PFSK-1 (cell line): ENCODE data around the gene APC2.

Experiments
- FOXP2 ChIP-seq: optimal IDR thresholded peaks from 2 replicates; pipeline ENCODE3; 2011; ENCODE audit warnings: borderline replicate concordance, control low read depth, inconsistent platforms; ENCODE audit not compliant: insufficient read depth; ENCODE audit errors: extremely low read length, extremely low read depth
- POLR2AphosphoS5 ChIP-seq: IDR thresholded peaks from 2 replicates; pipeline ENCODE4 v1.6.1; 2012; ENCODE audit warnings: low read depth, mild to moderate bottlenecking, control low read depth, low read length, moderate library complexity
- SIN3A ChIP-seq: IDR thresholded peaks from 2 replicates; pipeline ENCODE4 v1.6.1; 2012; ENCODE audit warnings: mild to moderate bottlenecking, low read length, moderate library complexity, borderline replicate concordance; ENCODE audit not compliant: insufficient read depth
- TAF1 ChIP-seq: IDR thresholded peaks from 2 replicates; pipeline ENCODE4 v1.6.1; 2012; ENCODE audit warnings: low read length, control low read depth, borderline replicate concordance; ENCODE audit not compliant: insufficient read depth
- TF ChIP-seq, protein P1 (sequence below), 2 experiments: IDR thresholded peaks; 2 replicates each; pipeline versions ENCODE4 v1.6.1 to v1.8.0; 2011 to 2012; ENCODE audit warnings: low read depth in 2 of 2, low read length in 2 of 2, control low read depth in 1 of 2, inconsistent platforms in 1 of 2, mild to moderate bottlenecking in 1 of 2, moderate library complexity in 1 of 2; ENCODE audit not compliant: insufficient read depth in 1 of 2

The APC2 gene

DNA sequence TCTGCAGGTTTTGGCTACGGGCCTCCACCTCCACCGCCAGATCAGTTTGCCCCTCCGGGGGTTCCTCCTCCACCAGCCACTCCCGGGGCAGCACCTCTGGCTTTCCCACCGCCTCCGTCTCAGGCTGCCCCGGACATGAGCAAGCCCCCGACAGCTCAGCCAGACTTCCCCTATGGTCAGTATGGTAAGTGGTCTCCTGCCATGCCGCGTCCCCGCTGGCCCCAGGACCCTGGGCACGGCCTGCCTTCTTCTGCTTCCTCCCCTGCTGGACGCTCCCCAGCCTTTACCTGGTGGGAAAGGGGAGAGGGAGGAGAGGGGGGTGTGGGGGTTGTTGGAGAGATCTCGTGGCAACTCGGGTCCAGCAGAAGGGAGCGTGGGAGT, 17.4 kb upstream of the APC2 start:
- TF ChIP-seq, protein P1, sequence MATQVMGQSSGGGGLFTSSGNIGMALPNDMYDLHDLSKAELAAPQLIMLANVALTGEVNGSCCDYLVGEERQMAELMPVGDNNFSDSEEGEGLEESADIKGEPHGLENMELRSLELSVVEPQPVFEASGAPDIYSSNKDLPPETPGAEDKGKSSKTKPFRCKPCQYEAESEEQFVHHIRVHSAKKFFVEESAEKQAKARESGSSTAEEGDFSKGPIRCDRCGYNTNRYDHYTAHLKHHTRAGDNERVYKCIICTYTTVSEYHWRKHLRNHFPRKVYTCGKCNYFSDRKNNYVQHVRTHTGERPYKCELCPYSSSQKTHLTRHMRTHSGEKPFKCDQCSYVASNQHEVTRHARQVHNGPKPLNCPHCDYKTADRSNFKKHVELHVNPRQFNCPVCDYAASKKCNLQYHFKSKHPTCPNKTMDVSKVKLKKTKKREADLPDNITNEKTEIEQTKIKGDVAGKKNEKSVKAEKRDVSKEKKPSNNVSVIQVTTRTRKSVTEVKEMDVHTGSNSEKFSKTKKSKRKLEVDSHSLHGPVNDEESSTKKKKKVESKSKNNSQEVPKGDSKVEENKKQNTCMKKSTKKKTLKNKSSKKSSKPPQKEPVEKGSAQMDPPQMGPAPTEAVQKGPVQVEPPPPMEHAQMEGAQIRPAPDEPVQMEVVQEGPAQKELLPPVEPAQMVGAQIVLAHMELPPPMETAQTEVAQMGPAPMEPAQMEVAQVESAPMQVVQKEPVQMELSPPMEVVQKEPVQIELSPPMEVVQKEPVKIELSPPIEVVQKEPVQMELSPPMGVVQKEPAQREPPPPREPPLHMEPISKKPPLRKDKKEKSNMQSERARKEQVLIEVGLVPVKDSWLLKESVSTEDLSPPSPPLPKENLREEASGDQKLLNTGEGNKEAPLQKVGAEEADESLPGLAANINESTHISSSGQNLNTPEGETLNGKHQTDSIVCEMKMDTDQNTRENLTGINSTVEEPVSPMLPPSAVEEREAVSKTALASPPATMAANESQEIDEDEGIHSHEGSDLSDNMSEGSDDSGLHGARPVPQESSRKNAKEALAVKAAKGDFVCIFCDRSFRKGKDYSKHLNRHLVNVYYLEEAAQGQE (IDR thresholded peaks at IDR 0.05; ENCODE audit: insufficient read depth in 1 of 2, low read depth in 2 of 2, low read length in 2 of 2), result no peak
- TF ChIP-seq FOXP2 (no peak), SIN3A (no peak), TAF1 (no peak), POLR2AphosphoS5 (no peak)

DNA sequence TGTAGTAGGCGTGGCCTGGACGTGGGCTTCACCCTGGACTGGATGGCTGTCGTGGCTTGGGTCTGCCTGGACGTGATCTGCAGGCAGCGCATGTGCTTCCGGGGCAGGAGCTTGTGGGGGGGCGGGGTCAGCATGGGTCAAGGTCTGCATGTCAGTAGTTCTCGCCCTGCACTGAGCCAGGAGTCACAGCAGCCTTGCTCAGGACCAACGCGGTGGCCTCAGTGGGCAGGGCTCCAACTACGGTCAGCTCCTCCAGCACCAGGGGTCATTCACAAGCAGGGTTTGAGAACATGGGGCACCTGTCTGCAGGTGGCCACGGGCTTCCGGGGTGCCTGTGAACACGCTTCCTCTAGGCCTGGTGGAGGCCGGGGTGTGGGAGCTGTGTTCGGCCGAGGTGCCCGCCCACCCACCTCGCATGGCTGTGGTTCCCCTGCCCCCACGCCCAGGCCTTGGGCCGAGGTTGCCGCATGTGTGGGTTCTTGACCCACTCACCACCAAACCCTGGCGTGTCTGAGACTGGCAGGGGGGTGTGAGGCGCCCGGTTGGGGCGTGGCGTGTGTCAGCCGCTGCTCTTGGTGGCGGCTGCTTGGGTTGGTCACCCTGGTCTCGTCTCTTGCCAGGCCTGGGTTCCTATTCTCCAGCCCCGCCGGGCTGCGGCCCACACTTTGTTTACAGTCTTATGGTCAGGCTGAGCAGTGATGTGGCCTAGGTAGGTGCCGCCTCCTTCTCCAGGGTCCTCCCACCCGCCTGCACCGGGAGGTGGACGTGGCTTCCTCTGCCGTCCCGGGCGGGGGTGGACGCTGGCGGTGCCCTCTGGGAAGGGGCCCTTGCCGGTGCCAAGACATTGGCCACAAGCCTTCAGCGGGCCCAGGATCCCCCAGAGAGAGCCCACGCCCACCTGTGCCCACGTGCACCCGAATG, 16.5 kb upstream of the APC2 start:
- TF ChIP-seq FOXP2 (no peak), SIN3A (no peak)

DNA sequence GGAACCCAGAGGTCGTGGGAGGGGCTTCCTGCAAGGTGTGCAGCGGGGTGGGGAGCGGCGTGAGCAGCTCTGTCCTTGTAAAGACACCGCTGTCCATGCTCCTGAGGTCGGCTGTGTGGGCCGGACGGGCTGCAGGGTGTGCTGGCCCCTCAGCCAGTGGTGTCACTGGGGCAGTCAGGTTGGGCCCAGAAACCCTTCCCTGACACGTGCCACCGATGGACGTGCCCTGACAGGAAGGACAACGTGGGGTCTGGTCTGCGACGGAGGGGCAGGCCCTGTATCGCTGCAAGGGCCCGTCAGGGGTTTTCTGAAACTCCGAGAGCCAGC, 15.9 kb upstream of the APC2 start:
- TF ChIP-seq FOXP2 (no peak), TAF1 (no peak), POLR2AphosphoS5 (no peak), SIN3A (no peak)
- TF ChIP-seq, protein P1 (IDR thresholded peaks at IDR 0.05; ENCODE audit: insufficient read depth in 1 of 2, low read depth in 2 of 2, low read length in 2 of 2), result no peak

DNA sequence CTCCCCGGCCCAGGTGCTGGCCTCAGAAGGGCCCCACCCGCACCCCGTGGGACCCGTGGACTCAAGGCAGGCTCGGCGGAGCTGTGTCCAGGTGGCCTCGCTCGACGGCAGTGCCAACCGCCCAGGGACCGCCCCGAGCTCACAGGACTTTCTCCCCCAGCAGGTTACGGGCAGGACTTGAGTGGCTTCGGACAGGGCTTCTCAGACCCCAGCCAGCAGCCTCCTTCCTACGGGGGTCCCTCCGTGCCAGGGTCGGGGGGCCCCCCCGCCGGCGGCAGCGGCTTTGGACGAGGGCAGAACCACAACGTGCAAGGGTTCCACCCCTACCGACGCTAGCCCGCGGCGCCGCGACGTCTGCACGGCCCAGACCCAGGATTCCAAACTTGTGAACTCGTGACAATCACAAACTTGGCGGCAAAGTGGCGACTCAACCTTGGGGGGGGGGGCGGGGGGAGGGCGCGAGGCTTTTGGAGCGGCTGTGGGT, 15.3 kb upstream of the APC2 start:
- TF ChIP-seq SIN3A (no peak), POLR2AphosphoS5 (no peak), TAF1 (no peak), FOXP2 (no peak)
- TF ChIP-seq, protein P1 (IDR thresholded peaks at IDR 0.05; ENCODE audit: insufficient read depth in 1 of 2, low read depth in 2 of 2, low read length in 2 of 2), result no peak

DNA sequence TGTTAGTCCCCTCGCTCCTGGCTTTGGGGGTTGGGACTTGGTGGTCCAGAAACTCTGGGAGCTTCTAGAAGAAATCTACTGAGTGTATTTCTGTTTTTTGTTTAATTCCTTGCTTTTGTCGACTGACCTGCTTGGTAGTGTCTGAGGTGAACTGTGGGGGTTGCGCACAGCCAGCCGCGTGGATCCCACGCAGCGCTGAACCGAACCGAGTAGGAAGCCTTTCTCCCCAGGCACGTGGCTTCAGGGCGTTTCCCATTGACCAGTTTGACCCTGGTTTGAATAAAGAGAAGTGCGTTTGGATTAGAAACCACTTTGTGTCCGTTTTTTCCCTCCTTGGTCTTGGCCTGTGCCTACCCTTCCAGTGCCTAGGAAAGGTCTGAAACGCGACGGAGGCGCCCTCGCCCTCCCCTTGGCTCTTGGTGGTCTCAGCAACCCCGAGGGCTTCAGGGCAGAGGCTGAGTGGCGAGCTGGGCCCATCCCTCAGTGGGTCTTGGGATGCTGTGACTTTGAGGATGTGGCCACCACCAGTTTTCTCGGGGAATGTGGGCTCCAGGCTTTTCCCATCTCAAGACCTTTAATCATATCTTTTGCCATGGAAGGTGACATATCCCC, 14.4 kb upstream of the APC2 start:
- TF ChIP-seq POLR2AphosphoS5, result no peak
- no peak for TF ChIP-seq FOXP2
- TF ChIP-seq, protein P1 (IDR thresholded peaks at IDR 0.05; ENCODE audit: insufficient read depth in 1 of 2, low read depth in 2 of 2, low read length in 2 of 2), result no peak
- TF ChIP-seq SIN3A, result no peak
- TF ChIP-seq TAF1, result no peak
